B cell (primary cell): Measurements from ENCODE around the gene TTC27. TPM values are rescaled to one million over a fixed set of nuclear protein-coding genes. Genes with fewer than 3 reads are reported as not detected.

Experiments used
- ATAC-seq: fragments of 200-7000 bp; cut with Tn5 transposase; one replicate; pipeline ENCODE4 v1.10.0; 2021; ENCODE audit warnings: low read depth, mild to moderate bottlenecking, moderate number of reproducible peaks, moderate library complexity
- CTCF ChIA-PET: fragments of 350-600 bp; sonication (Branson Sonifier 250); formaldehyde crosslinking; loops from one replicate; lab custom pipeline; 2021; ENCODE audit warnings: antibody characterized with exemption, inconsistent platforms; lab: Charles Lee
- POLR2A ChIA-PET: fragments of 350-600 bp; sonication (Branson Sonifier 250); formaldehyde crosslinking; loops from one replicate; lab custom pipeline; 2021; ENCODE audit warnings: antibody characterized with exemption; lab: Charles Lee
- DNase-seq: peaks from one replicate; pipeline ENCODE4 v3.0.0; 2013
- H2AFZ ChIP-seq: 2 replicates; pipeline ENCODE4 v1.6.1; 2012; ENCODE audit warnings: mild to moderate bottlenecking, low read depth, low read length; ENCODE audit not compliant: insufficient read depth, poor library complexity, severe bottlenecking
- H3K27ac ChIP-seq, 2 donors: 1 replicate in 1 of 2; 2 replicates in 1 of 2; pipeline ENCODE4 v1.5.1; 2012 to 2013; ENCODE audit warnings: low read length in 2 of 2, mild to moderate bottlenecking in 2 of 2, moderate library complexity in 1 of 2
- H3K27me3 ChIP-seq, 4 experiments: fragments of 200-600 bp in 1 of 4; sonication (generic) in 1 of 4; replicated peaks in 1 of 4; 1 replicate in 2 of 4; 2 replicates in 2 of 4; pipeline versions ENCODE4 v1.6.1 to v1.7.0; 2013 to 2016; ENCODE audit warnings: low read length in 3 of 4, mild to moderate bottlenecking in 2 of 4, mixed read lengths in 1 of 4, moderate library complexity in 1 of 4; ENCODE audit not compliant: insufficient read depth in 4 of 4, control insufficient read depth in 3 of 4; ENCODE audit errors: control extremely low read depth in 1 of 4
- H3K36me3 ChIP-seq, 2 experiments: replicated peaks in 1 of 2; 1 replicate in 1 of 2; 2 replicates in 1 of 2; pipeline versions ENCODE4 v1.6.1 to v1.7.1; 2013; ENCODE audit warnings: low read length in 1 of 2; ENCODE audit not compliant: insufficient read depth in 2 of 2, control insufficient read depth in 1 of 2; ENCODE audit errors: control extremely low read depth in 1 of 2, extremely low read depth in 1 of 2
- H3K4me1 ChIP-seq, 2 donors: fragments of 200-600 bp in 1 of 2; sonication (generic) in 1 of 2; 1 replicate in 1 of 2; 2 replicates in 1 of 2; pipeline versions ENCODE4 v1.5.1 to v1.6.1; 2013 to 2017; ENCODE audit warnings: low read length in 2 of 2; ENCODE audit not compliant: control insufficient read depth in 2 of 2, insufficient read depth in 2 of 2
- H3K4me2 ChIP-seq: replicated peaks from 2 replicates; pipeline ENCODE3; 2012; ENCODE audit warnings: mild to moderate bottlenecking, low read depth, low read length; ENCODE audit not compliant: poor library complexity, severe bottlenecking
- H3K4me3 ChIP-seq, 5 experiments: fragments of 200-600 bp in 1 of 5; sonication (generic) in 1 of 5; 1 replicate in 3 of 5; 2 replicates in 2 of 5; pipeline versions ENCODE4 v1.5.1 to v1.7.0; 2011 to 2016; ENCODE audit warnings: low read length in 4 of 5, mild to moderate bottlenecking in 4 of 5, low read depth in 2 of 5, control low read depth in 1 of 5, moderate library complexity in 1 of 5; ENCODE audit not compliant: insufficient read depth in 1 of 5; ENCODE audit errors: control extremely low read depth in 1 of 5, extremely low read depth in 1 of 5
- H3K79me2 ChIP-seq: fragments of 200-600 bp; sonication (generic); one replicate; pipeline ENCODE4 v1.6.0; 2016; ENCODE audit warnings: low read length; ENCODE audit not compliant: control insufficient read depth, insufficient read depth
- H3K9ac ChIP-seq: fragments of 200-600 bp; sonication (generic); 2 replicates; pipeline ENCODE4 v1.6.1; 2017; ENCODE audit warnings: mild to moderate bottlenecking, low read length, moderate library complexity
- H3K9me3 ChIP-seq, 3 donors: one replicate each; pipeline versions ENCODE4 v1.6.1 to v1.7.1; 2013; ENCODE audit warnings: low read length in 2 of 3; ENCODE audit not compliant: control insufficient read depth in 2 of 3, insufficient read depth in 1 of 3; ENCODE audit errors: control extremely low read depth in 1 of 3
- H4K20me1 ChIP-seq: 2 replicates; pipeline ENCODE4 v1.6.0; 2012; ENCODE audit warnings: mild to moderate bottlenecking, low read length; ENCODE audit not compliant: insufficient read depth, control insufficient read depth, poor library complexity, severe bottlenecking
- H3K27ac Mint-ChIP-seq: one replicate; pipeline ENCODE4 v1.8.0; 2021; ENCODE audit warnings: mixed read lengths
- H3K27me3 Mint-ChIP-seq: one replicate; pipeline ENCODE4 v1.8.0; 2021; ENCODE audit warnings: mixed read lengths
- H3K4me1 Mint-ChIP-seq: one replicate; pipeline ENCODE4 v1.8.0; 2021; ENCODE audit warnings: mixed read lengths
- H3K4me3 Mint-ChIP-seq: one replicate; pipeline ENCODE4 v1.8.0; 2021; ENCODE audit warnings: mixed read lengths
- H3K9me3 Mint-ChIP-seq: one replicate; pipeline ENCODE4 v1.8.0; 2022; ENCODE audit warnings: mixed read lengths; ENCODE audit not compliant: insufficient read depth
- EZH2 ChIP-seq: IDR thresholded peaks from 2 replicates; pipeline ENCODE4 v1.6.1; 2012; ENCODE audit warnings: borderline replicate concordance, low read depth, mild to moderate bottlenecking, moderate library complexity, low read length; ENCODE audit not compliant: insufficient read depth, poor library complexity, severe bottlenecking
- WGBS: methylation state at CpG from one replicate; pipeline ENCODE4 v1.1.5; 2013; ENCODE audit warnings: missing lambda C conversion rate; ENCODE audit not compliant: insufficient coverage; 5-methylcytosine and 5-hydroxymethylcytosine counted together
- intact Hi-C: fragments of 100-400 bp; cut with micrococcal nuclease; formaldehyde crosslinking; loops from one replicate; pipeline ENCODE4 v1.10.0; 2022
- polyA plus RNA-seq: library from polyadenylated mRNA; depleted of rRNA; stranded (reverse); fragments of >200 nt; gene quantifications from 2 replicates; pipeline ENCODE4 v1.2.3, GENCODE V29; 2012
- total RNA-seq, 2 donors: library from RNA; stranded (reverse); fragments of 120-200 nt in 1 of 2; gene quantifications; 1 replicate in 1 of 2; 2 replicates in 1 of 2; pipeline versions ENCODE4 v1.2.3 to v1.2.4, GENCODE V29; 2013 to 2022
- TF ChIP-seq, protein P1 (sequence below): fragments of 200-600 bp; IDR thresholded peaks from one replicate; pipeline ENCODE4 v1.8.0; 2022; ENCODE audit warnings: antibody characterized with exemption, mild to moderate bottlenecking

TTC27 gene
- total and polyA plus RNA-seq, 2 donors (not counting 1 experiment from before 2014, with no cell fraction given) = 22.7 to 28.5 TPM

DNA sequence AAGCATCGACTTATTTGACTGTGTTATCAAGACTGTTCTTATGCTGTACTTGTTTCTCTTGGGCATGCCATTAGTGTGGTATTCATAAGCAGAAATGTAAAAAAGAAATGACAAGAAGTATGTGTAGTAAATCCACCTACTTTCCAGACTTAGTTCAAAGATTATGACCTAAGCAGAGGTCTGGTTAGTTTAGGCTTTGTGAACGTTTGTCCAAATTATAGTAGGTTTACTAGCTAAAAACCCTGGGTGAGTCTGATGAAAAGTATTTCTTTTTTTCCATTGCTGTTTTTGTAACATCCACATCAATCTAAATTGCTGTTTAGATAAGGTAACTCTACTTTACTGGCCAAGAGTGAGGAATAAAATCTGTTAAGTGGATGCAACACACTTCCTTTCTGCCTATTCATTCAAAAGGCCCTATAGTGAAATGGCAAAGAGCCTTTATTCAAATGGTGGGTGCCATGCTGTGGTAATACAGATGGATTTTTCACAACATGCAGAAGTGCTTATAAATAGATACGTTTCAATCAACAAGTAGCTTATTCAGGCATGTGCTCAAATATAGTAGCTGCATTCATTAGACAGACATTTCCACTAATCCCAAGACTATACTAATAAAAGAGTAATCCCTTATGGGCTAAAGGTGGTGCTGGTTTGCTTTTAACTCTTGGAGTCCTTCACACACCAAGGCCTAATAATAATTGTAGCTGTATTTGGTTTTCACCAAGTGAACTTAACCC, 196.4 kb downstream of the TTC27 start:
- Mint-ChIP-seq H3K4me3 (no peak overlapping the region), H3K4me1 (peaks cover 5% of the 10 kb centered on the region), H3K9me3 (peaks cover 6% of the 10 kb centered on the region), H3K27me3 (no peaks in the 10 kb centered on the region), H3K27ac (no peak overlapping the region)
- Histone ChIP-seq H4K20me1 (no peaks in the 10 kb centered on the region), H3K27me3 (no peaks in the 10 kb centered on the region), H3K4me2 (no peak overlapping the region), H3K9me3 (no peaks in the 10 kb centered on the region), H3K36me3 (peaks cover 0 to 1% of the 10 kb centered on the region in 2 experiments), H3K4me3 (no peak overlapping the region), H3K4me1 (no peaks in the 10 kb centered on the region), H2AFZ (no peak overlapping the region), H3K79me2 (no peaks in the 10 kb centered on the region), H3K9ac (no peak overlapping the region), H3K27ac (no peak overlapping the region)
- DNase-seq = no peak
- intact Hi-C loops = no loop called here
- ChIA-PET CTCF (interaction anchor here (1.1 kb wide), 1 partner anchor 759 kb away, joined by 3 read pairs; no protein-coding TSS in a partner anchor), POLR2A (no interaction called here)
- 100% methylated on average over 1 of the region's 3 CpGs for WGBS
- TF ChIP-seq, protein P1, sequence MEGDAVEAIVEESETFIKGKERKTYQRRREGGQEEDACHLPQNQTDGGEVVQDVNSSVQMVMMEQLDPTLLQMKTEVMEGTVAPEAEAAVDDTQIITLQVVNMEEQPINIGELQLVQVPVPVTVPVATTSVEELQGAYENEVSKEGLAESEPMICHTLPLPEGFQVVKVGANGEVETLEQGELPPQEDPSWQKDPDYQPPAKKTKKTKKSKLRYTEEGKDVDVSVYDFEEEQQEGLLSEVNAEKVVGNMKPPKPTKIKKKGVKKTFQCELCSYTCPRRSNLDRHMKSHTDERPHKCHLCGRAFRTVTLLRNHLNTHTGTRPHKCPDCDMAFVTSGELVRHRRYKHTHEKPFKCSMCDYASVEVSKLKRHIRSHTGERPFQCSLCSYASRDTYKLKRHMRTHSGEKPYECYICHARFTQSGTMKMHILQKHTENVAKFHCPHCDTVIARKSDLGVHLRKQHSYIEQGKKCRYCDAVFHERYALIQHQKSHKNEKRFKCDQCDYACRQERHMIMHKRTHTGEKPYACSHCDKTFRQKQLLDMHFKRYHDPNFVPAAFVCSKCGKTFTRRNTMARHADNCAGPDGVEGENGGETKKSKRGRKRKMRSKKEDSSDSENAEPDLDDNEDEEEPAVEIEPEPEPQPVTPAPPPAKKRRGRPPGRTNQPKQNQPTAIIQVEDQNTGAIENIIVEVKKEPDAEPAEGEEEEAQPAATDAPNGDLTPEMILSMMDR = no peak
- TF ChIP-seq EZH2 = no peak
- no peak for ATAC-seq

DNA sequence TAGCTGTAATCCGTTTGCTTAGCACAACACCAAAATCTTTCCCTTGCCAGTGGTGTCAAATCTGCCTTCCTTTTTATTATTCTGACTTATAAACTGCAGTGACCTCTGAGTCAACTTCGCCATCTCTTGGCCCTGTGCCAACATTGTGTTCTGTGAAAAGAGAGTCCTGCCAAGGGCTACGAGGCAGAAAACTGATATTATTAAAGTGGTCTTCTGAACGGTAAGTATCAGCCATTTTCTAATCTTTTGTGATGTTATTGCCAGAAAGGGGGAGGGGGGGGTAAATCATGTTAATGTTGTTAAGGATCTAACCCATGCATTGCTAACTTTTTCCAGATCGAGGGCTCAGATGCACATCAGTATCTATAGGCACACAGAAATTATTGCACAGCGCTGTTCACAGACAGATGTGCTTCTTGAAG, 197.5 kb downstream of the TTC27 start:
- Mint-ChIP-seq H3K27ac (no peak overlapping the region), H3K27me3 (no peaks in the 10 kb centered on the region), H3K4me1 (peaks cover 5% of the 10 kb centered on the region), H3K4me3 (no peak overlapping the region), H3K9me3 (peaks cover 6% of the 10 kb centered on the region)
- Histone ChIP-seq H4K20me1 (no peaks in the 10 kb centered on the region), H3K9ac (no peak overlapping the region), H3K79me2 (no peaks in the 10 kb centered on the region), H3K4me1 (no peaks in the 10 kb centered on the region), H3K4me2 (no peak overlapping the region), H3K36me3 (no peaks in the 10 kb centered on the region), H3K4me3 (no peak overlapping the region), H2AFZ (no peak overlapping the region), H3K9me3 (no peaks in the 10 kb centered on the region), H3K27ac (no peak overlapping the region), H3K27me3 (no peaks in the 10 kb centered on the region)
- ChIA-PET POLR2A (no interaction called here), CTCF (interaction anchor here (0.6 to 1.1 kb wide), 2 partner anchors 84 to 758 kb away, joined by 3 to 4 read pairs; no protein-coding TSS in a partner anchor)
- intact Hi-C loops = no loop called here
- DNase-seq (no peak), ATAC-seq (no peak)
- TF ChIP-seq, protein P1 = no peak
- TF ChIP-seq EZH2 = no peak
- WGBS = 79% methylated on average over 5 of the region's 6 CpGs
